Endothelial cell of umbilical vein (primary cell): ENCODE data around the gene ELOB. TPM values are rescaled to one million over a fixed set of nuclear protein-coding genes. Genes with fewer than 3 reads are reported as not detected.

Experiments
- BruUV-seq: library from RNA; stranded (reverse); fragments of 400-500 nt; replicated peaks from 2 replicates; lab custom pipeline; 2021; lab: Mats Ljungman, UMichigan
- CTCF ChIA-PET: fragments of 300-600, 350-600 bp; sonication (Branson Sonifier 250); formaldehyde crosslinking; loops from one replicate; lab custom pipeline; 2021; ENCODE audit warnings: antibody characterized with exemption, inconsistent platforms; lab: Charles Lee
- POLR2A ChIA-PET: fragments of 300-600, 350-600 bp; sonication (Branson Sonifier 250); formaldehyde crosslinking; loops from one replicate; lab custom pipeline; 2021; ENCODE audit warnings: antibody characterized with exemption, inconsistent platforms; lab: Charles Lee
- DNase-seq: peaks from one replicate; pipeline ENCODE4 v3.0.0-alpha.2; 2011; ENCODE audit warnings: low read depth, low spot score
- FAIRE-seq: peaks from 2 replicates; lab custom pipeline; 2011; peaks lifted over from hg19 to GRCh38; lab: Jason Lieb, UNC
- H2AFZ ChIP-seq: 2 replicates; pipeline ENCODE4 v1.6.0; 2012; ENCODE audit warnings: low read depth, low read length, control low read depth, inconsistent platforms
- H3K27ac ChIP-seq: 2 replicates; pipeline ENCODE4 v1.5.1; 2011; ENCODE audit warnings: low read depth, mild to moderate bottlenecking, control low read depth, low read length, moderate library complexity; ENCODE audit not compliant: insufficient read depth
- H3K27me3 ChIP-seq, 2 experiments: 2 replicates each; pipeline versions ENCODE4 v1.6.0 to v1.6.1; 2011; ENCODE audit warnings: low read length in 2 of 2, mixed read lengths in 1 of 2; ENCODE audit not compliant: control insufficient read depth in 2 of 2, insufficient read depth in 2 of 2
- H3K36me3 ChIP-seq, 2 experiments: 2 replicates in 1 of 2; 3 replicates in 1 of 2; pipeline ENCODE4 v1.5.1; 2011; ENCODE audit warnings: low read length in 2 of 2, mild to moderate bottlenecking in 1 of 2, moderate library complexity in 1 of 2; ENCODE audit not compliant: control insufficient read depth in 2 of 2, insufficient read depth in 2 of 2; ENCODE audit errors: extremely low read depth in 1 of 2
- H3K4me1 ChIP-seq: 3 replicates; pipeline ENCODE4 v1.5.1; 2011; ENCODE audit warnings: mild to moderate bottlenecking, low read length; ENCODE audit not compliant: control insufficient read depth, insufficient read depth; ENCODE audit errors: extremely low read depth
- H3K4me2 ChIP-seq: 2 replicates; pipeline ENCODE4 v1.6.1; 2011; ENCODE audit warnings: low read length, control low read depth, mixed read lengths; ENCODE audit not compliant: insufficient read depth
- H3K4me3 ChIP-seq, 3 experiments: fragments of 200-600 bp in 1 of 3; sonication (generic), shearing (Covaris generic) in 1 of 3; replicated peaks in 1 of 3; 2 replicates each; pipeline ENCODE4 v1.5.1; 2011 to 2016; ENCODE audit warnings: control low read depth in 3 of 3, low read length in 3 of 3, mild to moderate bottlenecking in 2 of 3, inconsistent platforms in 1 of 3, low read depth in 1 of 3, moderate library complexity in 1 of 3; ENCODE audit not compliant: insufficient read depth in 1 of 3
- H3K79me2 ChIP-seq: 2 replicates; pipeline ENCODE4 v1.6.0; 2012; ENCODE audit warnings: low read length, inconsistent platforms; ENCODE audit not compliant: control insufficient read depth, insufficient read depth
- H3K9ac ChIP-seq: replicated peaks from 2 replicates; pipeline ENCODE3; 2011; ENCODE audit warnings: low read length, control low read depth; ENCODE audit not compliant: insufficient read depth; ENCODE audit errors: extremely low read depth
- H3K9me1 ChIP-seq: replicated peaks from 3 replicates; pipeline ENCODE4 v1.6.0; 2011; ENCODE audit warnings: mild to moderate bottlenecking, low read length; ENCODE audit not compliant: control insufficient read depth, insufficient read depth; ENCODE audit errors: extremely low read depth
- H3K9me3 ChIP-seq: replicated peaks from 2 replicates; pipeline ENCODE4 v1.5.1; 2012; ENCODE audit warnings: low read length, inconsistent platforms; ENCODE audit not compliant: control insufficient read depth, insufficient read depth
- H4K20me1 ChIP-seq: replicated peaks from 2 replicates; pipeline ENCODE3; 2011; ENCODE audit warnings: mild to moderate bottlenecking, low read length; ENCODE audit not compliant: control insufficient read depth, insufficient read depth; ENCODE audit errors: extremely low read depth
- EZH2 ChIP-seq: IDR thresholded peaks from 2 replicates; pipeline ENCODE4 v1.6.1; 2012; ENCODE audit warnings: borderline replicate concordance, low read depth, mild to moderate bottlenecking, moderate library complexity, low read length, inconsistent platforms; ENCODE audit not compliant: severe bottlenecking
- GATA2 ChIP-seq: IDR thresholded peaks from 2 replicates; pipeline ENCODE4 v1.7.0; 2011; ENCODE audit warnings: low read depth, mild to moderate bottlenecking, moderate library complexity, mixed read lengths, low read length; ENCODE audit not compliant: insufficient read length, insufficient read depth
- MYC ChIP-seq: IDR thresholded peaks from one replicate; pipeline ENCODE4 v1.6.1; 2011; ENCODE audit warnings: mild to moderate bottlenecking, low read depth, low read length
- POLR2AphosphoS5 ChIP-seq: IDR thresholded peaks from 2 replicates; pipeline ENCODE4 v1.6.1; 2012; ENCODE audit warnings: low read depth, mild to moderate bottlenecking, control low read depth, low read length, moderate library complexity; ENCODE audit not compliant: insufficient read depth
- dilution Hi-C: fragments of 300-500 bp; cut with MboI; formaldehyde crosslinking; loops from one replicate; pipeline ENCODE4 v1.15.0; 2019; ENCODE audit warnings: low sequenced_read_pairs; ENCODE audit not compliant: extremely low pct_ligation_motif_present
- intact Hi-C: fragments of 100-400 bp; cut with micrococcal nuclease; formaldehyde crosslinking; loops from one replicate; pipeline ENCODE4 v1.10.0; 2022
- polyA plus RNA-seq, 4 experiments: library from polyadenylated mRNA; depleted of rRNA in 3 of 4; stranded (reverse) in 3 of 4; unstranded in 1 of 4; fragments of >200 nt; gene quantifications; 2 replicates each; pipeline versions ENCODE4 v1.2.1 to v1.2.3, GENCODE V29; 2011 to 2012; ENCODE audit warnings: missing spikeins in 1 of 4
- total RNA-seq: library from RNA; stranded (reverse); gene quantifications from 2 replicates; pipeline ENCODE4 v1.2.3, GENCODE V29; 2021
- TF ChIP-seq, protein P1 (sequence below), 2 donors: IDR thresholded peaks; 1 replicate in 1 of 2; 2 replicates in 1 of 2; pipeline ENCODE4 v1.5.1; 2011; ENCODE audit warnings: low read length in 2 of 2, mild to moderate bottlenecking in 2 of 2, moderate library complexity in 2 of 2, control low read depth in 1 of 2, inconsistent platforms in 1 of 2, low read depth in 1 of 2; ENCODE audit not compliant: insufficient read depth in 1 of 2; ENCODE audit errors: extremely low read depth in 1 of 2

Gene ELOB
- total and polyA plus RNA-seq, 2 donors (not counting 3 experiments of a cell fraction or from before 2014, with no cell fraction given) = 251 to 848 TPM

GRCh38 chr16:2771496-2772402 is 5.3 kb downstream of the ELOB start:
- H3K27me3 ChIP-seq = no peaks in the 10 kb centered on the region
- intact Hi-C loops (loop anchor here (10.0 kb wide), 1 partner anchor 63 kb away; the partner anchor contains the start of gene ZG16B), dilution Hi-C loops (no loop called here)
- no peak overlapping the region for H3K4me3 ChIP-seq
- ChIA-PET CTCF (no interaction called here), POLR2A (no interaction called here)
- FAIRE-seq (no peak), DNase-seq (no peak)
- no peak overlapping the region for H3K27ac ChIP-seq
- no peaks in the 10 kb centered on the region for H3K9me1 ChIP-seq
- BruUV-seq = no TSS peak
- H4K20me1 ChIP-seq = no peaks in the 10 kb centered on the region
- H3K4me2 ChIP-seq = no peak overlapping the region
- H3K9ac ChIP-seq = no peak overlapping the region
- H3K9me3 ChIP-seq = no peaks in the 10 kb centered on the region
- peaks cover 33% of the 10 kb centered on the region for H3K79me2 ChIP-seq
- peaks cover 8% of the 10 kb centered on the region for H3K4me1 ChIP-seq
- H3K36me3 ChIP-seq = peaks cover 27 to 57% of the 10 kb centered on the region in 2 experiments
- H2AFZ ChIP-seq = no peak overlapping the region
- TF ChIP-seq GATA2 (no peak), EZH2 (no peak), POLR2AphosphoS5 (peak; percentile 13), MYC (no peak)
- TF ChIP-seq, protein P1, sequence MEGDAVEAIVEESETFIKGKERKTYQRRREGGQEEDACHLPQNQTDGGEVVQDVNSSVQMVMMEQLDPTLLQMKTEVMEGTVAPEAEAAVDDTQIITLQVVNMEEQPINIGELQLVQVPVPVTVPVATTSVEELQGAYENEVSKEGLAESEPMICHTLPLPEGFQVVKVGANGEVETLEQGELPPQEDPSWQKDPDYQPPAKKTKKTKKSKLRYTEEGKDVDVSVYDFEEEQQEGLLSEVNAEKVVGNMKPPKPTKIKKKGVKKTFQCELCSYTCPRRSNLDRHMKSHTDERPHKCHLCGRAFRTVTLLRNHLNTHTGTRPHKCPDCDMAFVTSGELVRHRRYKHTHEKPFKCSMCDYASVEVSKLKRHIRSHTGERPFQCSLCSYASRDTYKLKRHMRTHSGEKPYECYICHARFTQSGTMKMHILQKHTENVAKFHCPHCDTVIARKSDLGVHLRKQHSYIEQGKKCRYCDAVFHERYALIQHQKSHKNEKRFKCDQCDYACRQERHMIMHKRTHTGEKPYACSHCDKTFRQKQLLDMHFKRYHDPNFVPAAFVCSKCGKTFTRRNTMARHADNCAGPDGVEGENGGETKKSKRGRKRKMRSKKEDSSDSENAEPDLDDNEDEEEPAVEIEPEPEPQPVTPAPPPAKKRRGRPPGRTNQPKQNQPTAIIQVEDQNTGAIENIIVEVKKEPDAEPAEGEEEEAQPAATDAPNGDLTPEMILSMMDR (IDR thresholded peaks at IDR 0.05; ENCODE audit: extremely low read depth in 1 of 2, insufficient read depth in 1 of 2, low read depth in 1 of 2, low read length in 2 of 2) = no peak
